GM18519 (cell line): Measurements from ENCODE around the gene HMCN1.

Experiments
- ATAC-seq: cut with Tn5 transposase; IDR thresholded peaks from one replicate; pipeline ENCODE4 v1.9.1; 2021; ENCODE audit warnings: mild to moderate bottlenecking, moderate library complexity; ENCODE audit not compliant: unreplicated experiment, low FRiP score

HMCN1 gene

DNA sequence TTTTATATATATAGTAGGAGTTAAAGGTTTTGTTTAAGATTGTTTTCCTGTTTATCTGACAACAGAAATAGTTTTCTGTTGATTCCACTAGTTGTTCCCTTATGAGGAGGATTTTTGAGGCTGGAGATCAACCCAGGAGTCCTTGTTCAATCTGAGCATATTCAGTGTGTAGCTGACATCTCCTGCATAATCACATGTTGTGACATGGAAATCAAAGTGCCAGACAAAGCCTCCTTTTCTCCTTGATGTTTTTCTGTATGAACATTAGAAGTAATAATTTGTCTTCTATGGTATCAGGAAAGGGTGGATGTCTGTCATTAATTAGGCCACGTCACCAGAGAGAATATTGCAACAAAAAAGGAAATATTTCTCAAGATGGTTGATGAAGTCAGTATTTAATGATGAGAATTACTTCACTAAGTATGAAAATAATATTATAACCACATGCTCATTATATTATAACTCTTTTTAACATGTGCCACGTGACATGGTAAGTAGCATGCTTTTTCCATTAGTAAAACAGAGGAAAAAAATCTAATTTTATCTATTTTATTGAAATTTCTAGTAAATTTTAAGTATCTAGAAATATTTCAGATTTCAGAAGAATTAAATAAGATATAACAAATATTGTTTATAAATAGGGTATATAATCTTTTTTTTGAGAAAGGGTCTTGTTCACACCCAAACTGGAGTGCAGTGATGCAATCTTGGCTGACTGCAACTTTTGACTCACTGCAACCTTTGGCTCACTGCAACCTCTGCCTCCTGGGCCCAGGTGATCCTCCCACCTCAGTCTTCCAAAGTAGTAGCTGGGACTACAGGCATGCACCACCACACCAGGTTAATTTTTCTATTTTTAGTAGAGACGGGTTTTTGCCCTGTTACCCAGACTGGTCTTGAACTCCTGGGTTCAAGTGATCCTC lies 223.5 kb downstream of the HMCN1 start:
- ATAC-seq, result no peak

DNA sequence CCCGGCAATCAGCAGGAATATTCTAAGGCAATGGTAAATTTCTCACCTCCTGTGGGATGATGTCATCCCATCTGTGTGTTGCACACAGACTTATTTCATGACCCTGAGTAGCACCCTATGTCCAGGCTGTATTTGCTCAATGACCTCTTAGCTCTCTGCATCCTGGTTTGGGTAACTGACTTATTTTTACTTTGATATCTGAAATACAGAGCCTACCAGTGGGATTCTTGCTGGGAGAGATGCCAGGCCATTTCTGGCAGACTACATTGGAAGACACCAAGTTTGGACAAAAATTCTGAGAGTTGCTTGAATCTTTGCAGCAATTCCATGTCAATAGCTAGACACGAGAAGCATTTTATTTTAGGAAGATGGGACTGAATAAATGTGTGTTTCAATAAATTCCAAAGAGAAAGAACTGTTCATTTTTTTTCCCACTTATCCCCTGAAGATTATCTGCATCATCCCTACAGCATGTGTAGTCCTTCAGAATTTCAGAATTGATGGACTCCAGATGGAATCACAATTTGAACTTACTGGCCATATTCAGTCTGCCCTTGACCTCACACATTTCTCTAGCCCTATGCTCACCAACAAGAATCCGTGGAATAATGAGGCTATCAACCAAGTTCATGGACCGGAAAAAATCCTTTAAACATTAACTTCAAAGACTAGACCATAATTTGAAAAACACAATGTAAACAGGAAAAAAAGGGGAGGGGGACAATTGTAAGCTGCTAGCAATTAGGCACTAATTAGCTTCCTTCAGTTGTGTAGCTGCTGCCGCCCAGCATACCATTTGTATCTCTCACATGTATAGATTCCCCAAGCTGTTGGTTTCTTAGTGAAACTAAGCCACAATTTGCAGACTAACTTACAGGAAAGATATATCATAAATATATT lies 226.5 kb downstream of the HMCN1 start:
- ATAC-seq, result no peak

DNA sequence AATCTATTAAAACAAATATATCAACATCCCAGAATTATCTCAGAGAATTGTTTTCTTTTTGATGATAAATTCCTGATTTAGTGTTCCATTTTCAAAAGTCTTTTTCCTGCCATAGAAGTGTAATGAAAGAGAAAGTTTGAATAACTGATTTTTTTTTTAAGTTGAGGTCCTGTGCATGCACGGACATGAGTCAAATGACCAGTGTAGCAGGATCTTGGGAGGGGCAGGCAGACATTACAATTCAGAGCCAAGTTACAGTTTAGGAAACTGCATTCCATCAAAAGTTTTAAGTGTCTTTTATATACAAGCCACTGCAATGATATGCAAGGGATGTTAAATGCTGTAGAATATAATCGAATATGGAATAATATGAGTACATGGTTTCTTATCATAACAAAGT lies 227.5 kb downstream of the HMCN1 start:
- no peak for ATAC-seq

DNA sequence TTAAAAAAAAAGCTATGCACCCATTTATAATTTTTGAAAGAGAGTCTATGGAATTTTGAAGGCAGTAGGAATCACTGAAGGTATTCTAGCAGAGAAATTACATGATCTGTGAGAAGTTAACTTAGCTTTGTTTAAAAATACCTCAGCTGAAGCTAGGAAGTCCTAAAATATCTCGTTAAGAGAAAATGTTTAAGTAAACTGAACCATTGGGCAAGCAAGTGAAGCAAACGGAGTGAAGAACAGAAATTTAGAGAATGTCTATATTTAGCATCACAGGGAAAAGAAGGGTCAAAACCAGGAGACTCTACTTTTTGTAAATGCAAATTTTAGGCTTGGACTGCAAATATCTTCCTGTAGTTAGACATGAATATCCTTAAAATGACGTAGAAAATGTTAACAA lies 230.8 kb downstream of the HMCN1 start:
- no peak for ATAC-seq

DNA sequence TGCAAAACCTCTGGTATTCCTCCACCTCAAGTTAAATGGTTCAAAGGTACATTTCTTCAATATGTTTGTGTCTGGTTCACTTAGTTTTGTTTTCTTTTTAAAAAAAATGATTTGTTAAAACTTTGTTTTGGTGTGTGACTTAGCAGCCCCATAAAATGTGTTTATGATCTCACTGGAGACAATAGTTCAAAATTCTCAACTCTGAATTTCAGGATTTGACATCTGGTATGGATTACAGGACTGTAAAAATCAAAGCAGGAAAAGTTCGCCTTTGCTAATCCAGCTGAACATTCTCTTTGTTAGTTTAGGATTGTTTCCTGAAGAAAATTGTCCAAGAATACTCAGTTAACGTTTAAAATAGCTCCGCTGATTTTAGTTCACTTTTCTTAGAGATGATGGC lies 231.7 kb downstream of the HMCN1 start:
- ATAC-seq, result no peak

DNA sequence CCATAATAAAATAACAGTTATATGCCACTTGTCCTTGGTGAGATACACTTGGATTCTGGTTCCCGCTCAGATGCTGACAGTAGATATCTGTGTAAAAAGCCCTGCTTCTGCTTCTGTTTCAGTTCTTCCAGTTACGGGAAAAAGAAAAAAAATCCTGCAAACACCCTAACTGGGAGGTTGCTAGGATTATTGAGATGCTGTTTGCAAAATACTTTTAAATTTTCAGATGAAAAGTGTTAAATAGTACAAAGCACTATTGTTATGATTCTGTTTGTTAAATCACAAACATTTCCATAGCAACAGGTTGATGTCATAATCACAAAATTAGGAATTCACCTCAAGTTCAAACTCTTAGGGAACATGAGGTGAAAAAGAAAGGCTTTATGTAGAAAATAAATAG lies 232.3 kb downstream of the HMCN1 start:
- no peak for ATAC-seq

DNA sequence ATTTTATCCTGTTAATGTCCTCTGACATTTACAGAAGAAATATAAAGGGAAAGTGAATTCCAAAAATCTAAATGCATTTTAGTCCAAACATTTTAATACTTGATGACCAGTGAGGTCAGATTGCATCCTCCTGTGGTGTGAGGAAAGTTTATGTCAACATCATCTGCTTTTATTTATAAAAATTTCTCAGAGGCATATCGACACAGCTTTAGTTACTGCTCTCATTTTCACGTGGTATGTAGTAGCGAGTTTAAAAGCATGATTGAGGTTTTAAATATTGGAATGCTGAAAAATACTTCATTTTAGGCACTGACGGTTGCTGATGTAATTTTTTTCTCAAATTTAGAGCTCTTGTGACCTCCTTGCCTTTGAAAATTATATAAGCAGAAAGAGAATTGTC lies 234.8 kb downstream of the HMCN1 start:
- no peak for ATAC-seq

DNA sequence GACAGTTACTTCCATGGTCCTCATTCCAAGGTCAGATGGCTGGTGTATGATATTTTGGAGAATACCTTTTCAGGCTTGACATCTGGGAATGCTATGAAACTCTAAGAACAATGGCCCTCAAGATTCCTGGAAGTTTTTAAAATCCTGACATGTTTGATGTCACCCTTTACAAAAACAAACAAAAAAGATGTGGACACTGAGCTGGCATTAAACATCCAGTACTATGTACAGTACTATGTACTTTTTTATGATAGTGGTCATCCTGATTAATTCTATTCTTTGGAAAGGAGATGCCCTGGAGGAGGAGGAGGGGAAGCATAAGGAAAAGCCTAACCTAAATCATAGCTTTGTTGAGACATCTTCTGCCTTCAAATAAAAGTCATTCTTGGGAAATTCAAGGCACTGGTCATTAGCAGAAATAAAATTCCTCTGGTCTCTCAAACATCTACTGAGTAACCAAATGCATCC lies 235.4 kb downstream of the HMCN1 start:
- ATAC-seq, result no peak

DNA sequence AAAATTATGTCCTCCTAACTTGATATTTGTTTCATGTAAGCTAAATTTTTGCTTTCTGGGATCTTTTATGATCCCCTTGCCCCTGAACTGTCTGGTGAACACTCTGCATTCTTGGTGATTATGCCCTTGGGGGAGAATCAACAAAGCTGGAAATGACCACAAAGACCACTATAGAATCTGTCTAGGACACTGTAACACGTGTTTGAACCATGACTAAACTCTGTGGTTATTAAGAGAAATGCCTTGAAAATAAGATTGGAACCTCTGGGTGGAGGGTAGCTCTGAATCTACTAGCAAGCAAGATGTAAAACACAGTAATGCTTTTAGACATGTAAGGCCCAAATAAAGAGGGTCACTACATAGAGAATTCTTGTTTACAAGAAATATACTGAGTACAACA lies 237.5 kb downstream of the HMCN1 start:
- no peak for ATAC-seq

DNA sequence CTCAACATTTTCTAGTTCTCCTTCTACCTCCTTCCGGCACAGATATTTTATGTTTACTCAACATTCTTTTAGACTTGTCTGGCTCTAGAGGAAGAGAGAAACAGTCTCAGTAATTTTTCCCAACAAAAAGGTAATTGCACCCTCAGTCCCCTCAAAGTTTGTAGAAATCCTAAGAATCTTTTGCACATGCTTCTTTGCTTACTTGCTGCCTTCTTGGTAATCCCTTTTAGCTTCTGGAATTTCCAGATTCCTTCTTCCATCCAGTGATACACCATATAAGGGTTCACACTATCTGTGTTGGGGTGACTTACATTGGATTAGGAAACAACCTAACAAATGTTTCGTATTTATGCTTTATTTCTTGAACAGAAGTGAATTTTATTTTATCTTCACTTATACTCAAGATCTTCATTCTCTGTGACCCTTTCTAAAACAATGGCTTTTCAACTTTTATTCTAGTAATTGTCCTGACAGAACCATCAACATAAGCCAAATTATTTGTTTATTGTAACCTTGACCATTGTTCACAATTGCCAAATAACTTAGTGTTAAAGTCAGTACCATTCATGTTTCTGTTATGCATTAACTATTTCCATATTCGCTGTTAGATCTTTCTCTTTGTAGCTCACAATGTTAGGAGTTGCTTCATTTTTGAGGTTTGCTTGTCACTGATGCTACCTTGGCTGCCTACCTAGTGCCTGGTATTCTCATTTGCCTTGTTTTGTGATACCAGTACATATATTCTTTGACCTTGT lies 238.1 kb downstream of the HMCN1 start:
- no peak for ATAC-seq

DNA sequence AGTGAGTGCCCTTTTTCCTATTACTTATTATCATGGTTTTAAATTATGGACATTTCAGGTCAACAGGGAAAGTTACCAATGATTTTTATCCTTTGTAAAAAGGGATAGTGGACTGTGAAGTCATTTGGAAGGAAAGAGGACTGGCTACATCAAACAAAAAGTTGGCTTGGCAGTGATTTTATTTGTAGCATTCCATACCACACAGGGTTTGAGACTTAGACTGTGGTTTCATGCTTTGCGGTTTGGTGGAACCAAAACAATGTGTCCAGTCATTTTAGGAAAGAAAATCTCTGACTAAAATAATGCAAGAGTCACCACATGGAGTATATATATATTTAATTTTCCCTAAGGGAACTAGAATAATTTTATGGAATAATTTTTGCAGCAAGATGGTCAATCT lies 239.5 kb downstream of the HMCN1 start:
- no peak for ATAC-seq

DNA sequence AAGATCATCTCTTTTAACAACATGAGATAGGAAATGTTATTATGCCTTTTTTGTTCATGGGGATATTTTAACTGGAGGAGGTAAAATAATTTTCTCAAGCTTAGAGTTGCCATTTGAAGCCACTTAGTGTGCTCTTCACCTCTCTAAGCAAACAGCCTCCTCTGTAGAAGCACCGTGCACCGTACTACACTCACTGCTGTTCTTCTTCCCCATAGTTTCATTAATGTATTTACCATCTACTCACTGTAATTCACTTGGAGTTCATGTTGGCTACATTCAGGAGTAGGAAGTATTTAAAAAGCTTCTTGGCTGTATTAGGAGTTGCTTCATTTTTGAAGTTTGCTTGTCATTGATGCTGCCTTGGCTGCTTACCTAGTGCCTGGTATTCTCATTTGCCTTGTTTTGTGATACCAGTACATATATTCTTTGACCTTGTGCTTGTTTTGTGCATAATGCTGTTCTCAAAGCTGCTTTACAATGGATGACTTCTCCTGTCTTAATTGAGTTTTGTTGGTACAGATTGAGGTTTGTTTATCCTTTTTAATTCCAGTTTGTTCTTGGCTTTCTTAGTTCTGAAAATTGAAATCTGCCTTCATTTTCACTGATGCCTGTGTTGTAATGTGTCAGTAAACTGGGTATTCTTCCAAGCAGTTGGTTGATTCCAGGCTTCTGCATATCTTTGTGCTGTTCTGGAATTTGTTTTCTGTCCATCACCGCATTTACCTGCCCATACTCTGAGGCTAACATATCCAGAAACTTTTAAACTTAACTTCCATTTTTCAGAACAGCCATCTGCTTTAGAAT lies 240.4 kb downstream of the HMCN1 start:
- ATAC-seq, result no peak

DNA sequence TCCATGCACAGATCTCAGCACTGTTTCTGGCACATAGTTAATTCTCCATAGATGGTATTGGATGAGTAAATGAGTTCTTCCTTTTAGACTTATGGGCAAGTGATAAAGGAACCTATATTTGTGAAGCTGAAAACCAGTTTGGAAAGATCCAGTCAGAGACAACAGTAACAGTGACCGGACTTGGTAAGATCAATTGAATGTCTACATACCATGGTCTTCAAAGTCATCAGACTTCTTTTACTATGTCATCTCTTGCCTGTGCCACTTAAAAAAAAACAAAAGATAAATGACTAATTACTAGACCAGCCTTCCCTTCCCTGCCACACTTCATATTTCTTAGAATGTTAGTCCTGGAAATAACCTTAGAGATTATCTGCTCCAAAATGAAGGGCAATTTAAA lies 246.7 kb downstream of the HMCN1 start:
- ATAC-seq, result no peak

DNA sequence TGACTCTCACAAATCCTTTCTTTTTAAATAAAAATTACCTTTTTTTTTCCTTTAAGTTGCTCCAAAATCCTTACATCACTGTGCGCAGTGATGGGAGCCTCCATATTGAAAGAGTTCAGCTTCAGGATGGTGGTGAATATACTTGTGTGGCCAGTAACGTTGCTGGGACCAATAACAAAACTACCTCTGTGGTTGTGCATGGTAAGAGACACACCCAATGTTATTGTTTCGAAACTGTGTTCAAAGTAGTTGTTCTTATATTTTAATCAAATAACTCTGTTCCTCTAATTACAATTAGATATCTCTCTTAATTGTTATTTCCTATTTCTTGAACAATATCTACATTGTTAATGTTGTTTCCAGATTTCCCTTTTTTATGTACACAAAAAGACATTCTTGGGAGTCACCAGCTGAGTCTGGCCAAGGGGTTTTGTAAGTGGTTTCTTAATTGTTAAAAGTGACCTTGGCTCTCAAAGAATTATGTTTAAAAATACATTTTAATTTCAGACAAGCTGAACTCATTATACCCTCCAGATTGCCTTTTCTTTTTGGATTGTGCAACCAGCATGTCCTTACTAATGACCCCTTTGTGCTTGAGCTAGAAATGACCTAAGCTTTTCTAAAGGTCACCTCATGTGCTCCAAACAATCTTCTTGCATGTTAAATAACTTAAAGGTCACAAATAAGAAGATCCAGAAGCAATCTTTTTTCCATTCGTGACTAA lies 250.1 kb downstream of the HMCN1 start:
- no peak for ATAC-seq

DNA sequence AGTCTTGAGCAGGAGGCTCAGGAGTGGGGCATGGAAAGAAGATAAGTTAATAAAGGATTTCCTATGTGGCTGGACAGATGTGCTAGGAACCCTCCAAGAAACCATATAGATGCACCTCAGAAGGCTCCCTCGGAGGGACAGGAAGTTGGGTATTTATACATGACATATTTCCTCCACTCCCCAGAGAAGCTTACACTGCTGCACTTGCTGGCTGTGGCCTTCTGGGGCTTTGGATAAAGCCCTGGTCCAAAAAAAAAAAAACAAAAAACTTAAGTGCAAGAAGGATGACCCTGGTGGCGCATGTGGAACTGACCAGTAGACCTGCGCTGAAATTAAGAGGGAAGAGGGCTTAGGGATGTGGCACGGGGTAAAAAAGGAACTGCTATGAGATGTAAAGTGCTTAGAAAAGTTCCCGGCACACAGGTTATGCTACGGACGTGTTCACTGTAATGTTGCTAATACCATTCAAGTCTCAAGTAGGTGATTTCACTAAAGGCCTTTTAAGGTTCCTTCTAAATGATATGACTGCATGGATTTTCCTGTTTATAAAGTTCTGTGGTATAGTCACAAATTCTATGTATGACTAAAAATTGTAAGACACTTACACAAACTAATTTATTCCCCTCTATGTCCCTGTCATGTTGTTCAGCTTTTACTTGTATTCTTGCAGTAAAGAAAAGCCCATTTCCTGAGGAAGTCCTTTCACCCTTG lies 253.6 kb downstream of the HMCN1 start:
- ATAC-seq, result no peak

DNA sequence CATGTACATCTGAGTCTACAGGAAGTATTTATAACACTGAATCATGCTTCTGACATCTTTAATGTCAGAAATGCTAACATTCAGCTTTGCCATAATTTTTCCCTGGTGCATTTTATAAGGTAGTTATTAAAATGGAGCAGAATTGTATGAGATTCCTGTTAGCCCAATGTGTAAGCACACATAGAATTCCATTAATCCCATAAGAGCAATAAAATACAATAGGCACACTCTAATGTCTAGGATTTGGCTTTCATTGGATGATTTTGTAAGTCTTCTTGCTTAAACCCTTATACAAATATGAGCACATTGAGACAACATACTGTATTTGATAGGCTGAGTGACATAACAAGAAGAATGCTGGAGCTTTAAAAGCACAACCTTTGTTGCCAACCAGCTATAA lies 256.4 kb downstream of the HMCN1 start:
- no peak for ATAC-seq

DNA sequence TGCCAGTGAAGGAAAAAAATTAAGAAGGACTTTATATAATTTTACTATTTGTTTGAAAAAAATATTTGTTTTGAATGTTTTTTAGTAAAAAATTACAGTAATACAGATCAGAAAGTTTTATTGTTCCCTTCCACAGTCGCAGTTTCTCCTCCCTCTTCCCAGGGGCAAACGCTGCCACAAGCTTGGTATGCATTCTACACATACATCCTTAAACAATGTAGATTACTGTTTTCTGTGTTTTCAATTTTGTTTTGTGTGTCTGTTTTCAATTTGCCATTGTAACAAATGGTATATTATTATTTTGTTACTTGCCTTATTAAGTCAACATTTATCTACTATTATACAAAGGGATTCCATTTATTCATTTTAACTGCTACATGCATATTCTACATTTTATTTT lies 257.1 kb downstream of the HMCN1 start:
- no peak for ATAC-seq

DNA sequence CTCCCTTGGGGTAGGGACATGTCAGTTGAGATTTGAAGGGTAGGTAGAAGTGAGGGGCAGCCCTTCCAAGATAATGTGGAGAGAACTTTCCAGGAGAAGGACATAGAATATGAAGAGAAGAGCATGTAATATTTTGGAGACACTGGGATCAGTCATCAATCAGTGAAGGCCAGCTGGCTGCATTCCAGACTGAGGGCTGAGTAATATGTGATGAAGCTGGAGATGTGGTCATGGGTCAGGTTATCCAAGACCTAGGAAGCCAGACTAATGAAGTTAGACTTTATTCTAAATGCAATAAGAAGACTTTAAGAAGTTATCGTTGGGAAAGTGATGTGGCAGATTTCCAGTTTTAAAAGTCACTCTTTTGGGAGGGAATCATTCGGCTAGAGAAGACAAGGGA lies 262.0 kb downstream of the HMCN1 start:
- ATAC-seq, result no peak

DNA sequence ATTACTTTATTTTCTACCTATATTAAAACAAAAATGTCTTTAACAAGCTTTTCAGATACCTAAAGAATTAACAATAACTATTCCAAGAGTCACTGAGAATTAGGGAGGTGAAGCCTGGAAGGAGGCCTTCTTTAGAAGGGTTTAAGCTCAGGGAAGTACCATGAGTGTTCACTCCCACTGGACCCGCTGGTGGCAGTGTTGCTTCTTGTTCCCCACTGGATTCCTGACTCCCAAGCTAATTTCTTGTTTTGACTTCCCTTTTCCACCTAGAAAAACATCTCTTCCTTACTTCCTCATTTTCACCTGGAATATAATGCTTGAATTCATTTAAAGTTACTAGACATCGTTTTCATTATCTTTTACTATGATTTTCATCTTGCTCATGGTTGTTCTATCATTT lies 264.2 kb downstream of the HMCN1 start:
- ATAC-seq, result no peak
